ENCODE measurements around the gene URGCP.

The URGCP gene, protein sequence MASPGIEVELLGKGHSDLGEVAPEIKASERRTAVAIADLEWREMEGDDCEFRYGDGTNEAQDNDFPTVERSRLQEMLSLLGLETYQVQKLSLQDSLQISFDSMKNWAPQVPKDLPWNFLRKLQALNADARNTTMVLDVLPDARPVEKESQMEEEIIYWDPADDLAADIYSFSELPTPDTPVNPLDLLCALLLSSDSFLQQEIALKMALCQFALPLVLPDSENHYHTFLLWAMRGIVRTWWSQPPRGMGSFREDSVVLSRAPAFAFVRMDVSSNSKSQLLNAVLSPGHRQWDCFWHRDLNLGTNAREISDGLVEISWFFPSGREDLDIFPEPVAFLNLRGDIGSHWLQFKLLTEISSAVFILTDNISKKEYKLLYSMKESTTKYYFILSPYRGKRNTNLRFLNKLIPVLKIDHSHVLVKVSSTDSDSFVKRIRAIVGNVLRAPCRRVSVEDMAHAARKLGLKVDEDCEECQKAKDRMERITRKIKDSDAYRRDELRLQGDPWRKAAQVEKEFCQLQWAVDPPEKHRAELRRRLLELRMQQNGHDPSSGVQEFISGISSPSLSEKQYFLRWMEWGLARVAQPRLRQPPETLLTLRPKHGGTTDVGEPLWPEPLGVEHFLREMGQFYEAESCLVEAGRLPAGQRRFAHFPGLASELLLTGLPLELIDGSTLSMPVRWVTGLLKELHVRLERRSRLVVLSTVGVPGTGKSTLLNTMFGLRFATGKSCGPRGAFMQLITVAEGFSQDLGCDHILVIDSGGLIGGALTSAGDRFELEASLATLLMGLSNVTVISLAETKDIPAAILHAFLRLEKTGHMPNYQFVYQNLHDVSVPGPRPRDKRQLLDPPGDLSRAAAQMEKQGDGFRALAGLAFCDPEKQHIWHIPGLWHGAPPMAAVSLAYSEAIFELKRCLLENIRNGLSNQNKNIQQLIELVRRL

DNA sequence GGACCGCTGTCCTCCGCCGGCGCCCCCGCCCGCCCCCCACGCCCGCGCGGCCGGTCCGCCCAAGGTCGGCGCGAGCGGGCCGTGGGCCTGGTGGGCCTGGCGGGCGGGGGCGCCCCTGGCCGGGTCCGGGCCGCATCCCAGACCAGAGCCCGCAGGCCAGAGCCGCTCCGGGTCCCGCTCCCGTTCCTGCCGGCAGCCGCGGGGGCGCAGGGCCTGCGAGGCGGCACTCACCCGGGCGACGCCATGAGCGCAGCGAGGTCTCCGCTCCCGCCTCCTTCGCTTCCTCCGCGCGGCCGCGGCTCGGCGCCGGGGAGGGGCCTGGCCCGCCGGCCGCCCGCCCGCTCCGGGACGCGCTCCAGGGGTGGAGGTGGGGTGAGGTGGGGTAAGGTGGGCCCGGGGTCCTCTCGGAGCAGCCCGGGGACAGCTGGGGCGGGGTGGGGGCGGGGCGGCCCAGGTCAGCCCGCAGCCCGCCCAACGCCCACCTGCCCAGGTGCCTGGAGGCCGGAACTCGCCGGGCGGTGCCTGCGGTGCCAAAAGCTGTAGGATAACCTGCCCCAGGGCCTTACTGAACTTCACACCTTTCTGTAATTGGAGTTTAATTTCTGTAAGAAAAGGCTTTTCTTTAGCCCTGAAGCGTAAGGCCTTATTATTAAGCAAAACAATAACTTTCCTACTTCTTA, at the start of gene URGCP:
Gene URGCP (minus strand): TSS at position 266 of the 680 bp plus-strand sequence. CDS start 21 bp downstream, at position 245.
- no peak for DNase-seq (ENCODE audit: low read depth)

DNA sequence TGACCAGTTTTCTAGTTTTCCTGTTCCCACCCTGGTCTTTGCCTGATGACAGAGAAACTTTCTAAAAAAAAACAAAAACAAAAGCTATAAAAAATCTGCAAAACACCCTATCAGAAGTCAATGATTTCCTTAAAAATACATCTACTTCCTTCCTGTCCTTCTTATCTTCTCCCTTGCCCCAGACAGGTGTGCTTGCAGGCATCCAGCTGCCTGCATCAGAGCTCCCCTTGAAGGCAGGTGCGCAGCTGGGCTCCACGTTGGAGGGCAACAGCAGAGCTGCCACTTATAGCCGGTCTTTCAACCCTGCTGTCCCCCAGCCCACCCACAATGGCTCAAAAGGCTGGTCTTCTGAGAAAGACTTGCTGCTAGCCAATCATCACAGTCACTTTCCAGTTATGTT, 49.6 kb upstream of the URGCP start:
- no peak for DNase-seq (ENCODE audit: low read depth)

DNA sequence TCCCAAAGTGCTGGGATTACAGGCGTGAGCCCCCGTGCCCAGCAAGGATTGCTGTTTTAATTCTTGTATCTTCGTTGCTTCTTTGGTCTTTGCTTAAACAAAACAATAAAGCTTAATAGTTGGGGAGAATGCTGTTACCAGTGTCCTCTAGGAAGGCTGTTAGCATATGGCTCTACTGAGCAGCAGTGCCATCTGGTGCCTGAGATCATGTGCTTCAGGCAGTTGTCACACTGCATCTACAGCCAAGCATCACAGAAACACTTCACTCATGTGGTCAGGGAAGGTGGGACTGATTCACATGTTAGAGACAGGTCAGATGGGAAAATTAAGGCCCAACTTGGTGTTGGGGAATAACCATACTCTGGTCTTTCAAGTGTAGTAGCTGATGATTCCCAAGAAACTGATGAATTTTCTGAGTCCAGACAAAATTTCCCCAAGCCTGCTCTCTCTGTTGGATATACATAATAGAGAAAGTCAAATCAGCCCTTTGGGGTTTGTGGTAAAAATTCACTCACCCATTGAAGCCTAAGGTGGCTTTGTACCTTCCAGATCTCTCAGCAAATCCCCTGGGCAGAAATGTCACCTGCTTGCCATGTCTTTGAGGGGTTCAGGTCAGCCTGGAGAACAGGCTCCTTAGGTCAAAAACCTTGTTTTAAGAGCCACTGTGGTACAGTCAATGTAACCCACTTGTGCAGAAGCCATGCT, 48.3 kb upstream of the URGCP start:
- DNase-seq (ENCODE audit: low read depth), result no peak

DNA sequence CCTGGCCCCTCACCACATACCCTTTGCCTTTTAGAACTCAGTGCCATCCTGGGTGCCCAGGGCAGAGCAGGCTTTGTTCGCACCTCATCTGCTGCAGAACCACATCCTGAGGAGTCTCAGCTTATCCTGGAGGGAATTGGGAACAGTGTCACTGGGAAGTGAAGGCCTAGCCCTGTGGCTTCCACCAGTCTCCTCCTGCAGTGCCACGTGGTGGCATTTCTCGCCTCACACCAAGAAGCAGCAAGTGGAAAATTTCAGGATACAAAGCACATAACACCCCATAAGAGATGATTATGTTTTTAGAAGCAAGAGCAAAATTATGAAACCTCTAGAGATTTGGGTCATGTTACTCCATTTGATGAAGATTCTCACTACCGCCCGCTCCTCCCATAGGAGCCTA, 46.7 kb upstream of the URGCP start:
- DNase-seq (ENCODE audit: low read depth), result no peak

DNA sequence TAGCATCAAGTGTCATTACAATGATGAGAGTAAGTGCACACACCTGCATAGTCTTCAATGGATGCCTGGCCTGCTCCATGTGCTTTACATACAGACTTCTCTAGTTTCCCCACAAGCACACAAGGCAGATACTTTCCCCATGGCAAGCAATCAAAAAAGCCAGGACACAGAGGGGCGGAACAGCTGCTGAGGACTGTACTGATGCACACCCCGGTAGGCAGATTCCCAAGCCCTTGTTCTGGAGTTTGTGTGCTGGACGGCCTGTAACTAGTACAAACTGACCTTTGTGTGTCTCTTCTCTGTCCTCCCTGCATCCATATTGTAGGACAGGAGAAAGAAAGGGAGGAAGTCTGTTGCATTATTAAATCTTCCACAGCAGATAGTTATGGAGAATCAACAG, 45.6 kb upstream of the URGCP start:
- no peak for DNase-seq (ENCODE audit: low read depth)

DNA sequence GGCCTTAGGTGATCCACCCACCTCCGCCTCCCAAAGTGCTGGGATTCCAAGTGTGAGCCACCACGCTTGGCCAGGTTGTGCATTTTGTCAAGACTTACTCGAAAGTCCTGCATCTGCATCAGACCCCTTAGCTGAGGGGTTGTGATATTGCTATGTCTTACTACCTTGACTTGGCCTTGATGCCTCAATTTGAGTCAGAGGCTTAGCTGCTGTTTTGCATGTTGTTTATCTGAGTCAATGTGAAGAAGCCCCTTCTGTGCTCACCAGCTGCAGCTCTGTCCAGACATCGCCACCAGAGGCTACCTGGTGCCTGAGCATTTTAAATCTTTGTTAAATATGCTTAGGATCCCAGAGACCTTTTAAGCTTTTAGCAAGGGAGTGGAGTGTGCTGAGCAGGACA, 37.9 kb upstream of the URGCP start:
- no peak for DNase-seq (ENCODE audit: low read depth)

DNA sequence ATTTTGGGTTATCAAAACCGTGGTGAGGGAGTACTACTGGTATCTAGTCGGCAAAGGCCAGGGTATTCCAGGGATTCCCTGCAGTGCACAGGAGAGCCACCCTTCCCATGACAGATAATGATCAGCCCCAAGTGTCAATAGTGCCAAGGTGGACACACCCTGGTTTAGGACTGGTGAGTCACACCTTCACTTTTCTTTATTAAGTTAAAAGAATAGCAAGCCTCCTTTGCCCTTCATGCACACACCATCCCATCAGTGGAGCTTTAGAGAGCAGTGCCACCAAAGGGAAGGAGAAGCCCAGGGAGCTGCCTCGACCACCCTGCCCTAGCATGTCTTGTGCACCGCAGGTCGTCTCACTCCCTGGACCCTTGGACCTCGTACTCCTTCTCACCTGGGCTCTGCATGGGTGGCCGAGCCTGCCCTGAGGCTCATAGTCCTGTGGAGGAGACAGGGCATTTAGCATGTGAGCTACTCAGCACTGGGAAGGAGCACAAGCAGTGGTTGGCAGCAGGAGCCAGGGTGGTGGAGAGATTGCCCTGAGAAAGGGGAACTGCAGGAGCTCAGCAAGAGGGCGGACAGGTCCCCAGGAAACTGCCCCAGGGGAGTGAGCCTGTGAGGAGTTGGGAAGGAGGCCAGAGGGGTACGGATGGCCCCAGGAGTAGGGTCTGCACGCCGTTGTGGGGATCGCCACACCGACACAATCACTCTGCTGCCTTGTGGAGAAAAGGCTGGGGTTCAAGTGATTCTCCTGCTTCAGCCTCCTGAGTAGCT, 37.2 kb upstream of the URGCP start:
- DNase-seq (ENCODE audit: low read depth), result no peak

DNA sequence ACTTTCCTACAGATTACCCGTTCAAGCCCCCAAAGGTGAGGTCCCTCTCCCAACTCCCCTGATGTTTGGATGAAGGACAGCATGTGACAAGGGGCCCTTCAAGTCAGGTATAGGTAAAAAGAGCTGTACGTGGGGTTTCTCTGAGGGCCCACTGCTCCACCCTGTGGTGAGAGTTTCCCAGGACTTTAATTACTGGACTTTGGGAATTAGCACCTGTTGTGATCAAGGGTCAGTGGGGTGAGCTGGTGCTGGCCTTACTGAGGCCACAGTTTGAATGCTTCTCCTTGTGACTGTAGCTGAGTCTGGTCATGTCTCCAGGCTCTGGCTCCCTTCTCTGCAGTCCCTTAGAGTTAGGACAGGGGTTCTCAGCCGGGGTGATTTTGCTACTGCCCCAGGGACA, 36.6 kb upstream of the URGCP start:
- no peak for DNase-seq (ENCODE audit: low read depth)

DNA sequence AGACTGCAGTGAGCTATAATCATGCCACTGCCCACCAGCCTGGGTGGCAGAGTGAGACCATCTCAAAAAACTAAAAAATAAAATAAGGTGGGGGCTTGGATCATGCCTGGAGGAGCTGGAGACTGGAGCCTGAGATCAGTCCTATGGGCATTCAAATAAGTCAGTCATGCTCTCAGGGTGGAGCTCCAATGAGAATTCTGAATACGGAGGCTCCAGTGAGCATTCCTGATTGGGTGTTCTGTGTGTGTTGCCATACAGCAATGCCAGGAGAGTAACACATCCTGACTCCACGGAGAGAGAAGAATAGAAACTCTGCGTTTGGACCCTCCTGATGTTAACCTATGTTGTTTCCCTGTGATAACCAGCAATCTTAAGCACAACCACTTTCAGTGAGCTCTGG, 35.9 kb upstream of the URGCP start:
- no peak for DNase-seq (ENCODE audit: low read depth)

DNA sequence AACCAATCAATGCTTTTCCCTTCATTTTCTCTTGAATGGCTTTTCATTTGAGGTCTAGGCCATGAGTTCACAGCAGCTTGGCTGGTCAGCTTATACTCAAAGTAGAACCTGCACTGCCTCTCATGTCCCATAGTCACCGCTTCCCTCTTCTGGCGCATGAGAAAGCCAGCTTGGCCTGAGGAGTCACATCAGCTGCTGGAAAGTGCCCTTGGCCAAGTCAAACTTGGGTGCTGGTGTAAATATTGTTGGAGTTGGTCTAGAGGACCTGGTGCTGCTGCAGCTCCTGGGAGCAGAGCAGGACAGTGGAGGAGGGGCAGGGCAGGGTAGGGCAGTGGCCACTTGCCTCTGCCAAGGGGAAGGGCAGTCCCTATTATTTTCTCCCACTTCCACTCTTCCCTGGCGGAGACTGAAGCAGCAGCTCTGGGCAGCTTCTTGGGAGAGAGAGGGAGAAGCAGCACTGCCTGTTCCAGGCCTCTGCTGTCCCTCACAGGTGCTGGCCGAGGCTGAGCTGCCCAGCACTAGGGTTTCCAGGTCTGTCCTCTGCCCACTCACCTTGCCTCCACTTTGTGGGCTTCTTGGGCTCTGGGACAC, 32.6 kb upstream of the URGCP start:
- DNase-seq (ENCODE audit: low read depth), result no peak

DNA sequence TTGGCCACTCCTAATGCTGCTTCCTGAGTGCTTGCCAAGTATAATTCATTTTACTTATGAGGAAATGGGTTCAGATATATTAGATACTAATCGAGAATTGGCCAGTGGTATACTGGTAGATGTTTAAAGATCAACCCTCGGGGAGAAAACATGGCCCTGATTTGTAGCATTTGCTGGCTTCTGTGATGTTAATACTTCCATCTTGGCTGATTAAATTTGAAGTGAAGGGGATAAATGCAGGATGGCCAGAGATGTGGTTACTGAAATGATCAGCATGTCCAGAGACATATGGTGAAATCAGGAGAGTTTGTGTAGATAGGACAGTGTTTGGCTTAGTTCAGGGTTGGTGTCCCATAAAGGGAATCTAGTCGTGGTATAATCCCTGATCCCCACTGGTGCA, 31.0 kb upstream of the URGCP start:
- DNase-seq (ENCODE audit: low read depth), result no peak

DNA sequence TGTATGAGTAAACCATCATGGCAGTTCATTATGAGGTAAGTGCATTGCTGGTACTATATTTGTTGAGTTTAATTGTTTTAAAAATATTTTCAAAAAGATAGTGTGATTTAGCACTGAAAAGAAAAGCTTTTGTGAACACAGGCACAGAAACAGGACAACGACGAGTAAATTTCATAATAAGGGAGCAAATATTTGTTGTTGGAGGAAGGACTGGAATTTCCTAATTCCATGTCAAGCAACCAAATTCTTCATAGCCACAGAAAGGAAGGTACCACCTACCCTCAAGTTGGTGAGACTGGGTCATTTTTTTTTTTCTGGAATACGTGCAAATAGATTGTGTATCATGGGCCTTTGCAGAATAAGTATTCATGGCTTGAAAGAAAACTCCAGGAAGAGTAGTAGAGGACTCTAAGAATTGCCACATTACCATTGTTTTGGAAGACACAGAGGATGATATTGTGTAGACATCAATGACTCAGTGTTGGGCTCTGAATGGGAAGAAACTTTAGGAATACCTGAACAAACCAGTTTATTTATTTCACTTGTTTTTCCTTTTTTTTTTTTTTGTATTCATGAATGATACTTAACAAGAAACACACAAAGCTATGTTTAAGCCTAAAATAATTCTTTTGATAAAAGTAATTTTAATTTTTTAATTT, 27.6 kb upstream of the URGCP start:
- no peak for DNase-seq (ENCODE audit: low read depth)

DNA sequence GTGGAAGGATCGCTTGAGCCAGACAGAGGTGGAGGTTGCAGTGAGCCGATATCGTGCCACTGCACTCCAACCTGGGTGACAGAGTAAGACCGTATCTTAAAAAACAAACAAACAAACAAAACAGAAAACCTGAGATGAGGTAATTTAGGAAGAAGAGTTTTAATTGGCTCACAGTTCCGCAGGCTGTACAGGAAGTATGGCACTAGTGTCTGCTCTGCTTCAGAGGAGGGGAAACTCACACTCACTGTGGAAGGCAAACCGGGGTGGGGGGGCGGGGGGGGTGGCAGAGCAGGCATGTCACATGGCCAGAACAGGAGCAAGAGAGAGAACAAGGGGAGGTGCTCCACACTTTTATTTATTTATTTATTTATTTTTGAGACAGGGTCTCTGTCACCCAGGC, 24.9 kb upstream of the URGCP start:
- DNase-seq (ENCODE audit: low read depth), result no peak

DNA sequence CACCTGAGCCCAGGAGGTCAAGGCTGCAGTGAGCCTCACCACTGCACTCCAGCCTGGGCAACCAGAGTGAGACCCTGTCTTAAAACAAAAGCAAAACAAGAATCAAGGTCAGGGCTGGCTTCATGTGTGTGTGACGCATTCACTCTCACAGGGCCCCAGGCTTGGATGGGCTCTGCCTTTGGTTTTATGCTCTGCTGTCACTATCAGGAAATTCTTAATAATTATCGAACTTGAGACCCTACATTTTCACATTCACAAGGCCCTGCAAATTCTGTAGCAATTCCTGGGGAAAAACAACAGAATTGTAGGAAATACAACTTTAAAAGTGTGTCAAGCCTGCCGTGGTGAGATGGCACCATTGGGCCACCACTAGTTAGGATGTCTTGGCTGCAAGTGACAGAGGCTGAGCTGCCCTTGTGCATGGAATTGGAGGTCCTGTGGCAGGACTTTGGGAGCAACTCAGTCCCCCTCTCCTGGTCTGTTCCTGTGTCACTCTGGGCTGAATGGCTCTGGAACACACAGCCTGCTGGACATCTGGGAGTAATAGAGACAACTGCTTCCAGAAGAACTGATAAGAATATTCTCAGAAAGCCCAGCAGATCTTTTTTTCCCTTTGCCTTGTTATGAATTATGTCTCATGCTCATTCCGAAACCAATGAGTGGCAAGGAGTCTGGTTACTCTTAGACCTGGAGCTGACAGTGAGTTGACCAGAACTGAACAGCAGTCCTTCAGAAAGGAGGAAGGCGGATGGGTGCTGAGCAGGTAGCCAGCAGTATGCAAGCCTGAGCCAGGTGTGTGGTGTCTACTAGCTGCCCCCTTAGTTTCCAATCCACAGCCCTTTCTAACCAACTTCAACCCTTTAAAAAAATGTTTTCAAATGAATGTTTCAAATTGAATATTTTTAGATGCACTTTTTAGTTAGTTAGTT, 23.4 kb upstream of the URGCP start:
- no peak for DNase-seq (ENCODE audit: low read depth)

DNA sequence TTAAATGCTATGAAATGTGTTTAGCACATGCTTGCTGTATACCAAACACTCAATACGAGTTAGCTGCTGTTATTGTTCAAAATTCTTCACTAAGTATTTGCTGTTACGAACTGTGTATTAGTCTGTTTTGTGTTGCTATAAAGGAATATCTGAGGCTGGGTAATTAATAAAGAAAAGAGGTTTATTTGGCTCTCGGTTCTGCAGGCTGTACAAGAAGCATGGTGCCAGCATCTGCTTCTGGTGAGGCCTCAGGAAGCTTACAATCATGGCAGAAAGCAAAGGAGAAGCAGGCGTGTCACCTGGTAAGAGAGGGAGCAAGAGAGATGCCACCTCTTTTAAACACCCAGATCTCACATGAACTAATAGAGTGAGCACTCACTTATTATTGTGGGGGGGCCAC, 21.4 kb upstream of the URGCP start:
- no peak for DNase-seq (ENCODE audit: low read depth)

DNA sequence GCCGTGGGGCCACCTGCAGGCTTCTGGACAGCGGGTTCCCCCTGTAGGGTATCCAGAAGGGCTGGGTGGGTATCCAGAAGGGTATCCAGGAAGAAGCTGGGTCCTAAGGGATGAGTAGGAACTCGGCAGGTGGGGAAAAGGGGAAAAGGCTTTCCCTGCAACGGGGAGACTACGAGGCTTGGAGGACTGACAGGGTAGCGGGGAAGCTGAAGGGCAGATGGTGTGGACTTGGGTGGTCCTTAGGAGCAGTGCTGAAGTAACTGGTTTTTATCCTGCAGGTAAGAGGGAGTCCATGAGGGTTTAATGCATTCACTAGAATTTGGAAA, 20.4 kb upstream of the URGCP start:
- no peak for DNase-seq (ENCODE audit: low read depth)

DNA sequence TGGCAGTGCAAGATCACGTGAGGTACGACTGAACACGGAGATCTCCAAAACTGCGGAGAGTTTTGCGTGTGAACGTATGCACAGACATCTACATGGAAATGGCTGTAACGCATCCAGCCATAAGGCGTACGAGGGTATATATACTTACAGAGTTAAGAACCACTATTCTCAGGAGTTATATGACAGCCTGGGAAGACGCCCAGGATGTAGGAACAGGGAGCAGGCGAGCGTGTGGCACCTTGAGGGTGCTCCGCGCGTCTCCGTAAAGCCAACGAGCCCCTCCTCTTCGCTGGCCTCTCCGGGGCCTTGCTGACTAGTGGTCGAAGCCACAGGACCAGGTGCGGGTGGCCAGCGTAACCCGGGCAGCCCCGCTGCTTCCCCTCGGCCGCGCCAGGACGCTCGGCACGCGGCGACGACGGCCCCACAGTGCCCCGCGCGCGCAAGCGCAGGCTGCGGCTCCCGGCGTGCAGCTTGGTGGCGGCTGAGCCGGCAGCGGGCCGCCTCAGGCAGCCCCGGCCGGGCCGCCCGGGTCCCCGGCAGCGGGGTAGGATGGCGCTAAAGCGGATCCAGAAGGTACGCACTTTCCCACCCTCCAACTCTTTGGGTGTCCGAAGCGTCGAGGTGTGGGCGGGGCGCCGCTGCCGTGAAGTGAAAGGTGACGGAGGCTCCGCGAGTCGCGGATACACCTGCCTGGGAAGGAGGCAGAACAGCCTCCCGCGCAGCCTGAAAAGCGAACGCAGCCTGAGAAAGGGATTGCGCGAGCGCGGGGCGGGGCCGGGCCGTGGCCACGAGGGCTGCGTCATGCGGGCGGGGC, 19.8 kb upstream of the URGCP start, which contains the start of gene UBE2D4:
Gene UBE2D4 (plus strand): TSS at position 453 of the 814 bp plus-strand sequence. CDS start 97 bp downstream, at position 550.
- DNase-seq (ENCODE audit: low read depth), result no peak

DNA sequence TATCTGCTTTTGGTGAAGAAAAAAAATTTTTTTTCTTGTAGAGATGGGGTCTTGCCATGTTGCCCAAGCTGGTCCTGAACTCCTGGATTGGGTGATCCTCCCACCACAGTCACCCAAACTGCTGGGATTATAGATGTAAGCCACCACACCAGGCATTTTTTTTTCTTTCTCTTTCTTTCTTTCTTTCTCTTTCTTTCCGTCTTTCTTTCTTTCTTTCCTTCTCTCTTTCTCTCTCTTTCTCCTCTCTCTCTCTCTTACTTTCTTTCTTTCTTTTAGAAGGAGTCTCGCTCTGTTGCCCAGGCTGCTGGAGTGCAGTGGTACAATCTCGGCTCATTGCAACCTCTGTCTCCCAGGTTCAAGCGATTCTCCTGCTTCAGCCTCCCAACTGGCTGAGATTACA, 16.3 kb upstream of the URGCP start:
- DNase-seq (ENCODE audit: low read depth), result no peak
